HCEC 1CT (cell line): ENCODE measurements around the gene SPCS2.

Experiments used
- DNase-seq: peaks from one replicate; pipeline ENCODE4 v3.0.0-alpha.2; 2017

SPCS2 gene

GRCh38 chr11:74948898-74949752, at the start of gene SPCS2, which contains the start of gene XRRA1:
TSS of gene SPCS2 (plus strand) at chr11:74949266. CDS start at chr11:74949286, 20 bp downstream.
TSS of gene XRRA1 (minus strand) at chr11:74949091. CDS start at chr11:74940878, 8,213 bp downstream.
- peak; percentile 100 for DNase-seq

GRCh38 chr11:74902342-74902741, 46.7 kb upstream of the SPCS2 start:
- DNase-seq: no peak

DNA sequence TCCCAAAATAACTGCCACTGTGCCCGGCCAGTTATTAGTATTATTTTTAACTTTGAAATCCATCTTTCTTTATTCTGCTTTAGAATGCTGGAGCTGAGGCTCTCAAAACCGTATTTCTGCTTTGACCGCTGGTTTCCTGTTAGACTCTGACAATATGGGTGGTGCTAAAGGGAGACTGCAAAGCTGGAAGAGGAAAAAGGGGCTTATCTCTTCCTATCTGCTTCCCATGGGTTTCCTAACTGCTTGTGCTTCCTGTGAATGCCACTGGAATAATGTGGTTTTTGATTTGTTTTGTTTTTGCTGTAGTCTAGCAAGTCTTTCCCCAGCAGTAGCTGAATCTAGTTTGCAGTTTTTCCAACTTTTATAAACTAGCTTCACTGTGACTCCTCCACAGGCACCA, 43.7 kb upstream of the SPCS2 start:
- no peak for DNase-seq

- no peak for DNase-seq
Measured at GRCh38 chr11:74909385-74909784, 39.7 kb upstream of the SPCS2 start.

- no peak for DNase-seq
Measured at GRCh38 chr11:74909812-74910211, 39.3 kb upstream of the SPCS2 start.

GRCh38 chr11:74923125-74923524, 25.9 kb upstream of the SPCS2 start:
- DNase-seq: no peak

- DNase-seq: peak; percentile 80
Measured at GRCh38 chr11:74925281-74925680, 23.8 kb upstream of the SPCS2 start.

DNA sequence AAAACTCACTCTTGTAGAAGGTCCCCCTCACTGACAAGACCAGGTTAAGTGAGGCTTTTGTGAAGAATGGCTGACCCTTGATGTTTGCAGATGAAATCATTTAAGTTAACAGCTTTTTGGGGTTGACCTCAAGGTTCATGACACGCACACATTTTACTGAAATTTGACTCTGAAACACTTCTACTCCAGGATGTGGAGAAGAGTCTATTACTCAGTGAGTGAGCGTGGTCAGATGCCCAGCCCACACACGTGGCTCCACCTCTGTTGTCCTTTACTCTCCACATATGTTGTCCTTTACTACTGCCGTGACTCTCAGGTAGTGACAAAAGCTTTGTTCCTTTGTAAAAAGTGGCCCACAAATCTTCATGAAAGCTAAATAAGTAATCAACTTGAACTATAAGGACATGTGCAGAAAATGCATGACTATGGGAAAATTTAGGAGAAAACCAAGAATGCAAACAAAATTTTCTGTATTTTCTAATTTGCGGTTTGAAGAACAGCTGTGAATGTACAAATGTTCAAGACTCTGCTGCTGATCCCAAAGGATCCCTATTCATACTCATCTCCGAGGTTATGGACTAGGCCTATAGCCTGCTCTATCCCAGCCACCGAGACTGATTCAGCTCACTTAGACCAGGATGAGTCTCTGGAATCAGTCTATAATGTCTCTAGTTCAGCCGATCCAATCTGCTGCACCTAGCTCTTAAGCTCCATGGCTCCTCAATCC, 22.6 kb upstream of the SPCS2 start:
- peak; percentile 89 for DNase-seq

GRCh38 chr11:74927496-74927895, 21.6 kb upstream of the SPCS2 start:
- peak; percentile 31 for DNase-seq

GRCh38 chr11:74929431-74930363, 19.4 kb upstream of the SPCS2 start:
- DNase-seq: peak; percentile 89

GRCh38 chr11:74932169-74932568, 16.9 kb upstream of the SPCS2 start:
- peak; percentile 76 for DNase-seq

GRCh38 chr11:74932797-74933196, 16.3 kb upstream of the SPCS2 start:
- peak; percentile 89 for DNase-seq

DNA sequence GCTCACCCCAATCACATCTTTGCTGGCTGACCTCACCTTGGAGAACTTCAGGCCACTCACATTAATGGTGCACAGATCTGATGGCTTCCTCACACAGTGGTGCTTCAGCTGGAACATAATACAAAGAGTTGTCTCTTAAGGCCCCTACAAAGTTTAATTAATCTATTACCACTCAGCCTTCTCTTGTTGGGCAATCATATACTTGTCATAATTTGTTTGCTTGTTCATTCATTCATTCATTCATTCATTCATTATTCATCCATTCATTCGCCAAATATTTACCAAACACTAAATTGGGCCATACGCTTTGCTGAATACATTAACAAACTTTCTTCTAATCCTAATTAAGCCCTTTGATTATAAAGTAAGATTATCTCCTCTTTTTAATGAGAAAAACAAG, 15.3 kb upstream of the SPCS2 start:
- DNase-seq: no peak

- no peak for DNase-seq
Measured at GRCh38 chr11:74935285-74935684, 13.8 kb upstream of the SPCS2 start.

- no peak for DNase-seq
Measured at GRCh38 chr11:74936087-74936486, 13.0 kb upstream of the SPCS2 start.

GRCh38 chr11:74936976-74937375, 12.1 kb upstream of the SPCS2 start:
- no peak for DNase-seq

DNA sequence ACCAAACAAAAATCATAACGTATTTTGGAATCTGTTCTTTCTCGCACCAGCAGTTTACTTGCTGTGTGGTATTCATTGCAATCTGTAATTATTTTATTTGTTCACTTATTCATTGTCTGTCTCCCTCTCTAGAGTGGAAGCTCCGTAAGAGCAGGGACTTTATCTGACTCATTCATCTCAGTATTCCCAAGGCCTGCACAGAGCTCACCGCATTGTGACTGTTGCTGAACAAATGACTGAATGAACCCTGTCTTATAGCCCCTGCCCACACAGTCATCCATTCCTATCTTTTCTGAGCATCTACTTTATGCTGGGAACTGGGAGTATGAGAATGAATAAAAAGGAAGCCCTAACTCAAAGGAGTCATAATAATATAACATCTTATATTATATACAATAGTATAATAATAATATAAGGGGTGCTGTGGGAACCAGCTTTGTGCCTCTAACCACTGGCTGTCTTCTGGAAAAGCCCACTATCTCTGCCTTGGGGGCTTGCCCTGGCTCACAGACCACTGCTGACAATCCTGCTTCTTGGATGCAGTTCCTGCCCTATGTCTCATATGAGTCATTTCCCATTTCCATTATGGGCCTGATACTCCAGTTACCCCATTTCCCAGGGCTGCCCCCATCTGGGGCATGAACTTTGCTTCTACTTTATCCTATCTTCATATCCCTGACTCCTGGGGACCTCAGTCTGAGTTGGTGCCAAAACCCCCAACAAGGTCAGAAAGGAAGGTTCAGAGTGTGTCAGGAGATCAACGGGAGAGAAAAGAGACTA, 11.2 kb upstream of the SPCS2 start:
- DNase-seq: no peak

GRCh38 chr11:74941492-74941891, 7.6 kb upstream of the SPCS2 start:
- DNase-seq: no peak

- DNase-seq: no peak
Measured at GRCh38 chr11:74942073-74942759, 6.8 kb upstream of the SPCS2 start.

- no peak for DNase-seq
Measured at GRCh38 chr11:74948546-74948897, 544 bp upstream of the SPCS2 start.

GRCh38 chr11:74949753-74950137, 679 bp downstream of the SPCS2 start:
- DNase-seq: peak; percentile 13
